ENCODE results near the gene NCOA3.

DNA sequence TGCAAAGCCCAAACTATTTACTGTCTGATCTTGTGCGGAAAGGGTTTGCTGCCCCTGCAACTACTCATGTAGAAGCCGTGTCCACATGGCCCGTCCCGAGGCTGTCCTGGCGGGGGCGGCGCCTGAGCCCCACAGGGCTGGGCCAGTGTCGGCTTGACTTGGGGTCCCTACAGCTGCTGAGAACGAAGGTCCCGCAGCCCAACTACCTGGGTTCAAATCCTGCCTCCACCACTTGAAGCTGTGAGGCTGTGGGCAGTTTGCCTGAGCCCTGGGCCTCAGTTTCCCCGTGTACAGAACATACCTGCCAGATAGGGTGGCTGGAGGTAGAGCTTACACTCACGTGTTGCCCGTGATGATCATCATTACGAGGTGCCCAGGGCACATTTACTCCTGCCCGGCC lies 172.5 kb downstream of the NCOA3 start:
- TF ChIP-seq EGR1 (IDR thresholded peaks at IDR 0.05; ENCODE audit: borderline replicate concordance in 1 of 2, low read depth in 2 of 2, low read length in 2 of 2), result no peak
- TF ChIP-seq ESRRA (IDR thresholded peaks at IDR 0.05; ENCODE audit: low read length), result no peak
- no peak for TF ChIP-seq EZH2 (IDR thresholded peaks at IDR 0.05; ENCODE audit: borderline replicate concordance, control insufficient read depth, low read depth, low read length)
- TF ChIP-seq, protein P1, sequence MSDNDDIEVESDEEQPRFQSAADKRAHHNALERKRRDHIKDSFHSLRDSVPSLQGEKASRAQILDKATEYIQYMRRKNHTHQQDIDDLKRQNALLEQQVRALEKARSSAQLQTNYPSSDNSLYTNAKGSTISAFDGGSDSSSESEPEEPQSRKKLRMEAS (IDR thresholded peaks at IDR 0.05; ENCODE audit: low read depth, low read length), result no peak

Measured in GM12878 (cell line).